Ramos (cell line): ENCODE measurements around the gene CPNE7.
"Not testable (repeated sequence)": the region's sequence is repeated elsewhere in the genome, so short reads cannot be mapped to it uniquely, and the experiment has no call there.

Source experiments
- in situ Hi-C: fragments of 300-500 bp; cut with MboI; formaldehyde crosslinking; loops from one replicate; pipeline ENCODE4 v1.14.3; 2022; ENCODE audit warnings: low sequenced_read_pairs; ENCODE audit not compliant: unreplicated experiment

The CPNE7 gene

DNA sequence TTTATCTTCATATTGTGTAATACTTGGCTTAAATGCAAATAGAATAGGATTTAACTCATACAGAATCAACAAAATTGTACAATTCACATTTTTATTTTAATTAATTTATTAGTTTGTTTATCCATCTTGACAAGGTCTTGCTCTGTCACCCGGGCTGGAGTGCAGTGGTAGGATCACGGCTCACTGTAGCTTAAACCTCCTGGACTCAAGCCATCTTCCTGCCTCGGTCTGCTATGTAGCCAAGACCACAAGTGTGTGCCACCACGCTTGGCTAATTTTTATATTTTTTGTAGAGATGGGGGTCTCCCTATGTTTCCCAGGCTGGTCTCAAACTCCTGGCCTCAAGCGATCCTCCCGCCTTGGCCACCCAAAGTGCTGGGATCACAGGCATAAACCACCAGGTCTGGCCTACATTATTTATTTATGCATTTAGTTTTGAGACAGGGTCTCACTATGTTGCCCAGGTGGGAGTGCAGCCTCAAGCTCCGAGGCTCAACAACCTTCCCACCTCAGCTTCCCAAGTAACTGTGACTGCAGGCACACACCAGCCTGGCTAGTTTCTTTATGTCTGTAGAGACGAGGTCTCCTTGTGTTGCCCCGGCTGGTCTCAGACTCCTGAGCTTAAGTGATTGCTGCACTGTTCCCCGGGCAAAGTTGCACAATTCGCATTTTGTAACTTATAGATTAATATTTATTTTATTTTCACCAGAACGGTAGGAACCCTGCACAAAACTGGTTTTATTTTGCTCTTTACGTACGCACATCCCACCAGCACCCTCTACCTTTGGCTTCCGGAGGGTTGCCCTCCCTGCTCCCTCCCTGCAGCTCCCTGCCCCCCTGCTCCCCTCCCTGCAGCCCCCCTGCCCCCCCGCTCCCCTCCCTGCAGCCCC is 42.8 kb downstream of the CPNE7 start:
- in situ Hi-C loops: no loop called here

GRCh38 chr16:89619840-89620239 is 44.3 kb downstream of the CPNE7 start:
- in situ Hi-C loops: no loop called here

- in situ Hi-C loops: no loop called here
Observed at GRCh38 chr16:89620406-89620841, 44.9 kb downstream of the CPNE7 start.

DNA sequence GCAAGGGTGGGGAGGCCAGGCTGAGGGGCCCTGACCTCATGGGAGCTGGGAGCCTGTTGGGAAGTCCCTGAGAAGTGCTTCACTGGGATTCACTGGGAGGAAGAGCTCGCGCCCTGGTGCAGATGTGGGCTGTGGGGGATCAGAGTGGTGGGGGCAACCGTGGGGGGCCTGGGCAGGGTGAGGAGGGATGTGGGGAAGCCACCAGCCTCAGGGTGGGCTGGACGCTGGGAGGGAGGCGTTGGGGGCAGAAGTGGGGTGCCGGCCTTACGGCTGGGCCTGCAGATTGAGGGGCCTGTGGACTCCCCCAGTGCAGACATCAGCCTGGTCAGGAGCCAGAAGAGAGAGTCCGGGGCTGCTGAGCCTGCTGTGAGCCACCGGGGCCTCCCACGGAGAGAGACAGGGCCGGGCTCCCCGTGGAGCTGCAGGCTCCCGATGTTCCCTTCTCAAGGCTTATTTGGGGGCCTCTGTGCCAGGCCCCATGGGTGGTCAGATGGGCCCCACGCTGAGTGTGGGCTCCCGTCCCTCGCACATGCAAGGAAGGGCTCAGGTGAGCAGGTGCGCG is 45.7 kb downstream of the CPNE7 start:
- in situ Hi-C loops: no loop called here

DNA sequence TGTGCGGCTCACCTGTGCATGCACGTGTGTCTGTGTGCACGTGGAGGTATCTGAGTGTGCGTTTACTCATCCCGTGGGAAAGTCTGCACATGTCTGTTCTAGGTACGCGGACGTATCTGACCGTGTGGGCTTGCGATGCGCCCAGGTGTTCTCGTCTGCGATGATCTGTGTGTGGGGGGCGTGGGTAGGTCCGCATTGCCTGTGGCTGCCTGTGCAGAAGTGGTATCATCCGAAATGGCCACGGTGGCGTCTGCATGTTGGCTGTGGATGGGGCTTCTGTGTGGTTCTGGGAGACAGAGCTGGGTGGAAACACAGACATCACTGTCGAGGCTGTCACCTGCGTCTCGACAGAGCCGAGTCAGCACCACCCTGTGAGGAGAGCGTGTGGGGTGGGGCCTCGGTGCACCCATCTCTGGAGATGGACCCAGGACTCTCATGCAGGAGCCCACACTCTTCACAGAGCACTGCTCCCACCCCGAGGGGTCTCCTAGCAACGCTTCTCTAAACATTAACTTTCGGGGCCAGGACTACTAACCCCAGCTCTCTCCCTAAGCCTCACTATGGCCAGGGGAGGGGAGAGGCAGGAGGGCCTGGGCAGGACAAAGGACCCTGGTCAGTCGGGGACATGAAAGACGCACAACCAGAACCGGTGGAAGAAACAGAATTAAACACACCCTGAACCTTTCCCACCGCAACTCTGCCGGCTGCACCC is 46.3 kb downstream of the CPNE7 start:
- in situ Hi-C loops: no loop called here

GRCh38 chr16:89623511-89624261 is 48.1 kb downstream of the CPNE7 start:
- in situ Hi-C loops: no loop called here

- in situ Hi-C loops: no loop called here
Observed at GRCh38 chr16:89624777-89625761, 49.5 kb downstream of the CPNE7 start.

DNA sequence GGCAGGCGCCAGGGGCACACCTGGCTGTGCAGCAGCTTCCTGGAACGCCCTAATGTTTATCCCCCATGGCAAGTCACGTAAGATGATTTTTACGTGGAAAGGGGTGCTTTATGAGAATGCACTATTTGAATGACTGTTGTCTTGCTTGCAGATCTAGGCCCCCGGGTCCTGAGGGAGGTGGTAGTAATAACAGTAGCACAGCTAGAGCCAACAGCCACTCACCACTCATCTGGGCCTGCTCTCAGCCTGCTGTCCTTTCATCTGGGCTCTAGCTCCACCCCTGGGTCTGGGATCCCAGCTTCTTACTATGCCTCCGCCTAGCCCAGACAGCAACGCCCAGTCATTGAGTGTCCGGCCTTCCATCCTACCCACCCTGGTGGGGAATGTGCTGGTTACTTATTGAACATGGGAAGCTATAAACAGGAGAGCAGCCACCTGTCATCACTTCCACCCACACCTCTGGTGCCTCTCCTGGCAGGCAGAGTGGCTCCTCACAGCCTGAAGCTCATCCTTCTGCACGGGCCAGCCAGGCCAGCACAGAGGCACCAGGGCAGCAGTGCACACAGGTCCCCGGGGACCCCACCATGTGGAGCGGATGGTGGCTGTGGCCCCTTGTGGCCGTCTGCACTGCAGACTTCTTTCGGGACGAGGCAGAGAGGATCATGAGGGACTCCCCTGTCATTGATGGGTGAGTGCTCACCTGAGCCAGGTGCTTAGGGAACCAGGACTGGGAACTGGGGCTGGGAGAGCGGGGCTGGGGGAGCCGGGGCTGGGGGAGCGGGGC is 54.5 kb downstream of the CPNE7 start:
- in situ Hi-C loops: no loop called here

GRCh38 chr16:89633064-89633631 is 57.6 kb downstream of the CPNE7 start:
- in situ Hi-C loops: no loop called here

DNA sequence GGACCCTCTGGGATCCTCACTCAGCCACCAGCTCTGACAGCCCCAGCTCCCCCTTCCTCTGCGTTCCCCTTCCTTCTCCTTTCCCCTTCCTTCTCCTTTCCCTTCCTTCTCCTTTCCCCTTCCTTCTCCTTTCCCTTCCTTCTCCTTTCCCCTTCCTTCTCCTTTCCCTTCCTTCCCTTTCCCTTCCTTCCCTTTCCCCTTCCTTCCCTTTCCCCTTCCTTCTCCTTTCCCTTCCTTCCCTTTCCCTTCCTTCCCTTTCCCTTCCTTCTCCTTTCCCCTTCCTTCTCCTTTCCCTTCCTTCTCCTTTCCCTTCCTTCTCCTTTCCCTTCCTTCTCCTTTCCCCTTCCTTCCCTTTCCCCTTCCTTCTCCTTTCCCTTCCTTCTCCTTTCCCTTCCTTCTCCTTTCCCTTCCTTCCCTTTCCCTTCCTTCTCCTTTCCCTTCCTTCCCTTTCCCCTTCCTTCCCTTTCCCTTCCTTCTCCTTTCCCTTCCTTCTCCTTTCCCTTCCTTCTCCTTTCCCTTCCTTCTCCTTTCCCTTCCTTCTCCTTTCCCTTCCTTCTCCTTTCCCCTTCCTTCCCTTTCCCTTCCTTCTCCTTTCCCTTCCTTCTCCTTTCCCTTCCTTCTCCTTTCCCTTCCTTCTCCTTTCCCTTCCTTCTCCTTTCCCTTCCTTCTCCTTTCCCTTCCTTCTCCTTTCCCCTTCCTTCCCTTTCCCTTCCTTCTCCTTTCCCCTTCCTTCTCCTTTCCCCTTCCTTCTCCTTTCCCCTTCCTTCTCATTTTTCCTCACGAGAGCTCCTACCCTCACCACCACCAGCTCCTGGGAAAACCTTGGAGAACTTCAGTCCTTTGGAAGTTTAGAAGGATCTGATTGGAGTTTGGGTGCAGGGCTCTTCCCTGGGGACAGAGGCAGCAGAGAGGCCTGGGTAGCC is 59.2 kb downstream of the CPNE7 start:
- in situ Hi-C loops: not testable (repeated sequence)

DNA sequence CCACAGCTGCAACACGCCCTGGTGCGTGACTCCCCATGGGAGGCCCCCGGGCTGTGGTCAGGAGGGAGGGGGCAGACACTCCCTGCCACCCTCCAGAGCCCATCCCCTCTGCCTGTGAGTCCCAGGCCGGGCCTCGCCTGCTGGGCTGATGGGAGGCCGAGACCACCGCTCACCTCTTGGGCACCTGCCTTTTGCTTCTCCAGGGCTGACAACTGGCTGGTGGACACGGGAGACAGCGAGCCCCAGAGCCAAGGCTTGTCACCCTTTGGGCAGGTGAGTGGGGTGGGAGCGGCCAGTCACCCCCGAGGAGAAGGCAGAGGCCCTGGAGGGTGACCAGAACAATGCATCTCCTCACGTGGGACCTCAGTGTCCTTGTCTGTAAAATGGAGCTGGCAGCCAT is 61.1 kb downstream of the CPNE7 start:
- in situ Hi-C loops: no loop called here

GRCh38 chr16:89637379-89637778 is 61.8 kb downstream of the CPNE7 start:
- in situ Hi-C loops: no loop called here

DNA sequence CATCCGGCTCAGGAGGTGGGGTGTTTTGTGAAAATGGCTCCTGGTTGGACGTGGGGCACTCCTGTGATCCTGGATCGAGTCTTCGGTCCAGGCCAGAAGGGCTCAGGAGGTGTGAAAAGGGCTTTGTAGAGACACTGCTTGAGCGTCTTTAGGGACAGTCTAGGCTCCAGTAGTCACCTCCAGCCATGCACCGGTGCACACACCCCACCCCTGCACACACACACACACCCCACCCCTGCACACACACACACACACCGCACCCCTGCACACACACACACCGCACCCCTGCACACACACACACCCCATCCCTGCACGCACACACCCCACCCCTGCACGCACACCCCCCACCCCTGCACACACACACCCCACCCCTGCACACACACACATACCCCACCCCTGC is 62.9 kb downstream of the CPNE7 start:
- in situ Hi-C loops: no loop called here

GRCh38 chr16:89639385-89639784 is 63.8 kb downstream of the CPNE7 start:
- in situ Hi-C loops: no loop called here

DNA sequence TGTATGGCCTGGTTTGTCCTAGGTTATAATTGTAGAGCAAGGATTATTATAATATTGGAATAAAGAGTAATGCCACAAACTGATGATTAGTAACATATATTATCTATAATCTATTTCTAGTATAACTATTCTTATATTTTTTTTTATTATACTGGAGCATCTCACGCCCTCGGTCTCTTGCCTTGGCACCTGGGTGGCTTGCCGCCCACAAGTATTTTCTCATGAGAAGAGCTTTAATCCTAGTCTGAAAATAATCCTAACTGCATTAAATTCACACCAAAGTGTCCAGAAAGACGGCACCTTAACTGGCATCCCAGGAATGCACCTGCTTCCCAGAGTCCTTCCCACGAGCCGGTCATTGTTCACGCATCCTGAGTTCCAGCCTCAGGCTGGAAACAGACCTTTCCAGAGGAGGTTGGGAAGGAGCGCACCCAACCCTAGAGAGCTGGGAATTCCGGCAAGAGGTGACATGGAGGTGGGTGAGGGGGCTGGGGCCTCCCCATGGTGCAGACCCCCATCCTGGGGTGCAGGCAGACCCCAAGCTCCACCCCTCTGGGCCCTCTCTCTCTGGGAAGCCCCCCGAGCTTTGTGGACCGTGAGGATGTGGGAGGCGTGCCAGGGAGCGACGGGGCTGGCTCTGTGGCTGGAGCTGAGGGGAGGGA is 66.0 kb downstream of the CPNE7 start:
- in situ Hi-C loops: no loop called here

DNA sequence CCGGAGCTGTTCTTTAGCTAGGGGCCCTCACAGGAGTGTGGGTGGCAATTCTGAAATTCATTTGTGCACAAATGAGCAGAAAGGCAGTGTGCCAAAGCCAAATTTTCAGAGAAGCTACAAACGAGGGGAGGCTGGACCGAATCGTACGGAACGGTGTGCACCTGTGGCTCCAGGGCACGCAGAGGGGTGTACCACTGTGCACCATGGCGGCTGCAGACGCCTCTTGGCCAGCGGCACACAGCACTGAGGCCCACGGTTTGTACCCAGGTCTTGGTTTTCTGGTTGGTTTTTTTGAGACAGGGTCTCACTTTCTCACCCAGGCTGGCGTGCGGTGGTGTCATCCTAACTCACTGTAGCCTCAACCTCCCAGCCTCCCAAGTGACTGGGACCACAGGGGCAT is 67.0 kb downstream of the CPNE7 start:
- in situ Hi-C loops: no loop called here
